ENCODE results near the gene PCNX2.

PCNX2 gene, protein sequence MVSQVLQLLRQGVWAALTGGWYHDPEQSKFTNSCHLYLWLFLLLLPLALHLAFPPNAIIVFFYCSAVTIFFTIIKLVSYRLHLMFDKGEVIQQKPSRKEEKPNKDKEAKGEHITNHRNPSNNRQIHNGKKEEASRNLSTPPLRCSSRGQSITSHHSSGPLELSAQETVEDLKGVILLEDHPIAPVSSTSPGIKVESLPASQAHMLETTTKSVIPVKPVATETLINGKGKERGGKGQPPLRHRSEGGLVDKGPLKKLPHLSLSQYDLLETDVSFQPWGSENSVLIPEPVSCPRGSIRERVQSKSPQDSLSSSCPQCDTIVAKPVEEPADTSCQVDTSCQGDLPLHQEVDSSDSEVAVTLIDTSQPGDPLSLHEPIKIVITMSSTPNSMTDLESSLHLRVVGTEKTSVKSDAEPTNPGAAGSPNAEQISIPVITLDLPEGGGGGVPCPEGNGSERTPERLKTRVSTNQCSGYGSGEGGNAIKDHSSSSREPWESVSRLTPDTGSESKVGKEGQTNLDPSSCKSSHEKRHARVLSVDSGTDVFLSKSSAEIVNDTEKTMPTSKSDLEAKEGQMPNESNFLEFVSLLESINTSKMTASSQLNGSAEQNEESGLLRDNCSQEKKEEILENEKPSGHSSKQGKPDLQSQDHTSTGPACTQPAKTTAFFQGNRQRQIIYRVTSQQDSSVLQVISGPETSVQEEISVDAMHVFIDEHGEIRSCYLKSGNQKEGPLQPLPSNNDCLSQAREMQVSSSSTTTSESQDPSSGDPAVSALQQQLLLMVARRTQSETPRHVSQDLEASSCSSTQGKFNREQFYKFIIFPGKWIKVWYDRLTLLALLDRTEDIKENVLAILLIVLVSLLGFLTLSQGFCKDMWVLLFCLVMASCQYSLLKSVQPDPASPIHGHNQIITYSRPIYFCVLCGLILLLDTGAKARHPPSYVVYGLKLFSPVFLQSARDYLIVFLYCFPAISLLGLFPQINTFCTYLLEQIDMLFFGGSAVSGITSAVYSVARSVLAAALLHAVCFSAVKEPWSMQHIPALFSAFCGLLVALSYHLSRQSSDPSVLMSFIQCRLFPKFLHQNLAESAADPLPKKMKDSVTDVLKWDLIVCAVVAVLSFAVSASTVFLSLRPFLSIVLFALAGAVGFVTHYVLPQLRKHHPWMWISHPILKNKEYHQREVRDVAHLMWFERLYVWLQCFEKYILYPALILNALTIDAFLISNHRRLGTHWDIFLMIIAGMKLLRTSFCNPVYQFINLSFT (N-terminal part only)

GRCh38 chr1:233295237-233295974, at the start of gene PCNX2:
TSS of gene PCNX2 (minus strand) at chr1:233295725. CDS start at chr1:233295478, 247 bp downstream.
- Mint-ChIP-seq H3K4me3 (peak within 1 kb of the TSS; percentile 90), H3K36me3 (ENCODE audit: low read depth) (peaks cover 3% of the 10 kb centered on the region), H3K27ac (peak within 1 kb of the TSS; percentile 92), H3K27me3 (no peaks in the 10 kb centered on the region), H3K9me3 (no peaks in the 10 kb centered on the region), H3K4me1 (ENCODE audit: low read depth) (peaks cover 40% of the 10 kb centered on the region)

GRCh38 chr1:233343262-233343661, 47.7 kb upstream of the PCNX2 start:
- no peaks in the 10 kb centered on the region for H3K4me1 Mint-ChIP-seq (ENCODE audit: low read depth)
- H3K4me3 Mint-ChIP-seq: no peak overlapping the region
- peaks cover 44% of the 10 kb centered on the region for H3K27me3 Mint-ChIP-seq
- H3K36me3 Mint-ChIP-seq (ENCODE audit: low read depth): no peaks in the 10 kb centered on the region
- no peaks in the 10 kb centered on the region for H3K9me3 Mint-ChIP-seq
- no peak overlapping the region for H3K27ac Mint-ChIP-seq

- Mint-ChIP-seq H3K27me3 (peaks cover 50% of the 10 kb centered on the region), H3K36me3 (ENCODE audit: low read depth) (no peaks in the 10 kb centered on the region), H3K4me3 (no peak overlapping the region), H3K9me3 (no peaks in the 10 kb centered on the region), H3K4me1 (ENCODE audit: low read depth) (no peaks in the 10 kb centered on the region), H3K27ac (no peak overlapping the region)
These were observed 46.6 kb upstream of the PCNX2 start for GRCh38 chr1:233342086-233342485.

DNA sequence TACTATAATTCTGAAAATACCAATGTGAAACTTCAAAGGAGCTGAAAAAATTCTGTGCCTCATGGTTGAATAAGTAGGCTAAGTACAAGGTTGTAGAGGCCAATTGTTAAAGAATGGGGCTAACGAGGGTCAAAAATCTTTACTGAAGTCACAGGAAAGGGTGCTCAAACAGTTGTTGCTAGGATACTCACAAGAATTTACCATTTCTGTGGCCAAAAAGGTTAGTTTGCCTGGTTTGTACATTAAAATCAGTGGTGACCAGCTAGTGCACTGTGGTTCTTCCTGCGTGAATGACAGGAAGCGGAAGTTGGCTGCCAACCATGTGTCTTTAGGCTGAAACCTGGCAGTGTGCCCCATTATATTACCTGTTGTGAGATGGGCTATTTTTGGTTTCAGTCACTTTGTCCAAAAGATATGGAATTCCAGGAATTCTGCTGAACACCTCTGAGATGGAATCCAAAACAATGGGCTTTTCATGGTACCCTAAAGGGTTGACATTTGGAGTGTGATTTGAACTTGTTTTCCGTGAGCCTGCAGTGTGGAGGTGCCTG, 45.5 kb upstream of the PCNX2 start:
- Mint-ChIP-seq H3K27ac (no peak overlapping the region), H3K9me3 (no peaks in the 10 kb centered on the region), H3K27me3 (peaks cover 57% of the 10 kb centered on the region), H3K36me3 (ENCODE audit: low read depth) (no peaks in the 10 kb centered on the region), H3K4me1 (ENCODE audit: low read depth) (no peaks in the 10 kb centered on the region), H3K4me3 (no peak overlapping the region)

GRCh38 chr1:233340031-233340555, 44.6 kb upstream of the PCNX2 start:
- H3K27me3 Mint-ChIP-seq: peaks cover 57% of the 10 kb centered on the region
- no peaks in the 10 kb centered on the region for H3K36me3 Mint-ChIP-seq (ENCODE audit: low read depth)
- no peaks in the 10 kb centered on the region for H3K4me1 Mint-ChIP-seq (ENCODE audit: low read depth)
- no peak overlapping the region for H3K4me3 Mint-ChIP-seq
- no peaks in the 10 kb centered on the region for H3K9me3 Mint-ChIP-seq
- H3K27ac Mint-ChIP-seq: no peak overlapping the region

- Mint-ChIP-seq H3K36me3 (ENCODE audit: low read depth) (no peaks in the 10 kb centered on the region), H3K4me1 (ENCODE audit: low read depth) (no peaks in the 10 kb centered on the region), H3K4me3 (no peak overlapping the region), H3K27me3 (peaks cover 48% of the 10 kb centered on the region), H3K27ac (no peak overlapping the region), H3K9me3 (no peaks in the 10 kb centered on the region)
These were observed 42.6 kb upstream of the PCNX2 start for GRCh38 chr1:233338102-233338501.

DNA sequence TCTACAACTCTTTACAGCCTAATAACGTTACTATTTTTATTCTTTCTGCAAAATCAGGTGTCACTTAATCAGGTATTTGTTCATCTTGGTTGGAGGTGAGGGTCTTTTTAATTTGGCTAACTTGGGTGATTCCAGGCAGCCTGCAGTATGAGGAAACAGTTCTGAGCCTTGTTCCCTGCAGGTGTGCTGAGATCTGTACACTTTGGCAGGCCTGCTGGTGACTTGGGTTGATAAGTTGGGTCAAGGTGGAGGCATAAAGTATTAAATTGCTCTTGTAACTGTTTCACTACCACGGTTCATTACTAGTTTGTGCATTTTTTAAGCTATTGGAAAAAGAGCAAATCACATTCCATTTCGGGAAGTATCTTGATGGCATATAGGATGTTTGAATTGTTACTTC, 42.0 kb upstream of the PCNX2 start:
- no peak overlapping the region for H3K27ac Mint-ChIP-seq
- H3K27me3 Mint-ChIP-seq: peaks cover 42% of the 10 kb centered on the region
- H3K4me3 Mint-ChIP-seq: no peak overlapping the region
- H3K9me3 Mint-ChIP-seq: no peaks in the 10 kb centered on the region
- no peaks in the 10 kb centered on the region for H3K4me1 Mint-ChIP-seq (ENCODE audit: low read depth)
- H3K36me3 Mint-ChIP-seq (ENCODE audit: low read depth): no peaks in the 10 kb centered on the region

DNA sequence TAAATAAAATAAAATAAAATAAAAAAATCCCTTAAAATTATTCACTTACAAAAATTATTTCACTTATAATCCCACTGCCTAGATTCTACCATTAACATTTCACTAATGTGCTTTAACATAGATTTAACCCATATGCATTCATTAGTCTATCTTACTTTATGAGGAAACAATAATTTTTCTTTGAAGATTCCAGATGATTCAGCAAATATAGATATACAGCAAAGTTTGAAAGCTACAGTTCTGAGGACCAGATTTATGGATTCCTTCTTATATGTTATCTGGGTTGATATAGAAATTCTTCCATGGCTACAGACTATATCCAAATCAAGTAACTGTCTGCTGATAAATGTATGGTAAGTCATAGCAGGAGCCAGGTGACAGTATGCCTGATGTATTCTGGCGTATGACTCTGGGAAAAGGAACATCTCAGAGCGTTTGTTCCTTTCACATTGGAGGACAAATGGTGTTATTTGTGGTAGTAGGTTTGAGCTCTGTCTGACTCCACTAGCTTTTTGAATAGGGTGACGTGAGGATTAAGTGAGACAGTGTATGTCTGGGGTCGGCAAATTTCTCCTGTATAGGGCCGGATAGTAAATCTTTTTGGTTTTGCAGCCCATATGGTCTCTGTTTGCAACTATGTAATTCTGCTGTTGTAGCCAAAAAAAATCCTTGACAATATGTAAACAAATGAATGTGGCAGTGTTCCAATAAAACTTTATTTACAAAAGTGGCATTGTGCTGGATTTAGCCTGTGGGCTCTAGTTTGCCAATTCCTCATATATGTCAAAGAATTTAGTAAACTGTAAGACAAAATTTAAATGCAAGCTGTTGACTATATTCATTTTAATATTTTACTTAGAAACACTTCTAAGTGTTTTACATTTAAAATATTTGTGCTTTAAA, 41.3 kb upstream of the PCNX2 start:
- Mint-ChIP-seq H3K4me1 (ENCODE audit: low read depth) (no peaks in the 10 kb centered on the region), H3K27me3 (peaks cover 45% of the 10 kb centered on the region), H3K36me3 (ENCODE audit: low read depth) (no peaks in the 10 kb centered on the region), H3K9me3 (no peaks in the 10 kb centered on the region), H3K27ac (no peak overlapping the region), H3K4me3 (no peak overlapping the region)

DNA sequence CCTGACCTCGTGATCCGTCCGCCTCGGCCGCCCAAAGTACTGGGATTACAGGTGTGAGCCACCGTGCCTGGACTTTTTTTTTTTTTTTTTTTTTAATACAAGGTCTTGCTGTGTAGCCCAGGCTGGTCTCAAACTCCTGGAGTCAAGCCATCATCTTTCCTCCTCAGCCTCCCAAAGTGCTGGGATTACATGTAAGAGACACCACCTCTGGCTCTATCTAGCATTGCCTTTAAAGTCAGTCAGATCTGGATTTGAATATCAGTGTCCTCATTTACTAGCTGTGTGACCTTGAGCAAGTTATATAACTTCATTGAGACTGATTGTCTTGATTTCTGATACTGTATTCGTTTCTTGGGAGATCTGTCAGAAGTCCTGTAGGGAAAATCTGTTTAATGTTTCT, 38.6 kb upstream of the PCNX2 start:
- H3K4me1 Mint-ChIP-seq (ENCODE audit: low read depth): peaks cover 4% of the 10 kb centered on the region
- H3K27me3 Mint-ChIP-seq: peaks cover 42% of the 10 kb centered on the region
- no peak overlapping the region for H3K4me3 Mint-ChIP-seq
- H3K27ac Mint-ChIP-seq: no peak overlapping the region
- no peaks in the 10 kb centered on the region for H3K36me3 Mint-ChIP-seq (ENCODE audit: low read depth)
- H3K9me3 Mint-ChIP-seq: no peaks in the 10 kb centered on the region

GRCh38 chr1:233333086-233333485, 37.6 kb upstream of the PCNX2 start:
- Mint-ChIP-seq H3K4me1 (ENCODE audit: low read depth) (peaks cover 7% of the 10 kb centered on the region), H3K27me3 (peaks cover 39% of the 10 kb centered on the region), H3K36me3 (ENCODE audit: low read depth) (no peaks in the 10 kb centered on the region), H3K4me3 (no peak overlapping the region), H3K27ac (no peak overlapping the region), H3K9me3 (no peaks in the 10 kb centered on the region)

DNA sequence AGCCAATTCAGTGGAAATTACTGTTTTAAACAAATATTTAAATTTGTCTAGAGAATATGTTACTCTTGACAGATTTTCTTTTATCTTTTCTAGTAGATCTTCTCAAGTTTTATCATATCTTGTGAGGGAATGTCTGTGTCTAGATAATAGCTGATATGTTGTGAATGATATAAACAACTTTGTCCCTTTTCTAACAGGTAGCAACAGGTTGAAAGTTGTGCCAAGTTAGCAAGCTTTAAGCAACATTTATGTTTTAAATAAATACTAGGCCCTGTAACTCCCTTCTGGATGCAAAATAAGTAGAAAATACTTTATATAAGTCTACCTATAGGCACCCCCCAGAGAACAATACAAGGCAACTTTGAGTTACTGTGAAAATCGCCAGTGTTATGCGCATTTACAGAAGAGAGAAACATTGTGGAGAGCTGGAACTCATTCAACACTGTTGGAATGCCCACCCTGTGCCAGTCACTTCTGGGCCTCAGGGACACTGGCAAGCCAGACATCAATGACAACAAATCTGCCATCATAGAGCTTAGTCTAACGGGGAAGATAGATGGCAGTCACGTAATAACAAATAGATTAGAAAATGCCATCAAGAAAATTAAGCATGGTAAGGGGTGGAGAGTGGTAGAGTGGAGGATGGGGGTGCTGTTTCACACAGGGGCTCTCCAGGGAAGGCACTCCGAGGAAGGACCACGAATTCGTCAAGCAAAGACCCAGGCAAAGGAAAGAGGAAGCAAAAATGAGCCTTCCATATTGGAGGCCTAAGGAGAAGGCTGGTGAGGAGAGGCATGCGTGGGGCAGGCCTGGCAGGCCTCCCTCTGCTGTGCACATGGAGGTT, 36.4 kb upstream of the PCNX2 start:
- H3K36me3 Mint-ChIP-seq (ENCODE audit: low read depth): no peaks in the 10 kb centered on the region
- no peak overlapping the region for H3K27ac Mint-ChIP-seq
- no peaks in the 10 kb centered on the region for H3K9me3 Mint-ChIP-seq

GRCh38 chr1:233328142-233328921, 32.8 kb upstream of the PCNX2 start:
- H3K36me3 Mint-ChIP-seq (ENCODE audit: low read depth): no peaks in the 10 kb centered on the region
- peak overlapping the region; percentile 77 for H3K4me3 Mint-ChIP-seq
- no peak overlapping the region for H3K27ac Mint-ChIP-seq
- H3K9me3 Mint-ChIP-seq: no peaks in the 10 kb centered on the region
- peaks cover 30% of the 10 kb centered on the region for H3K27me3 Mint-ChIP-seq
- peaks cover 7% of the 10 kb centered on the region for H3K4me1 Mint-ChIP-seq (ENCODE audit: low read depth)

More for the DNA sequence above, 36.4 kb upstream of the PCNX2 start:
- peaks cover 35% of the 10 kb centered on the region for H3K27me3 Mint-ChIP-seq
- H3K4me3 Mint-ChIP-seq: no peak overlapping the region
- H3K4me1 Mint-ChIP-seq (ENCODE audit: low read depth): peaks cover 7% of the 10 kb centered on the region

Measured in stimulated activated naive CD8-positive, alpha-beta T cell treated with anti-CD3 and anti-CD28 coated beads, Interleukin-15, Interleukin-2, amounts not matched to agents 100 ng/mL and 50 ng/mL, for 24 hours (primary cell).